HepG2 (cell line): ENCODE results near the gene KRT79. TPM values are rescaled to one million over a fixed set of nuclear protein-coding genes. Genes with fewer than 3 reads are reported as not detected.

Source experiments
- ARNTL ChIP-seq: sonication (generic); formaldehyde crosslinking; IDR thresholded peaks from 2 replicates; pipeline ENCODE4 v1.4.0; 2020; ENCODE audit warnings: mild to moderate bottlenecking, missing genetic modification reagents
- HOXA7 ChIP-seq: sonication (generic); formaldehyde crosslinking; IDR thresholded peaks from 2 replicates; pipeline ENCODE4 v1.8.1; 2022; ENCODE audit warnings: mild to moderate bottlenecking, missing genetic modification reagents, moderate library complexity
- MED8 ChIP-seq: sonication (generic); formaldehyde crosslinking; IDR thresholded peaks from 2 replicates; pipeline ENCODE4 v1.8.1; 2023; ENCODE audit warnings: mild to moderate bottlenecking, missing genetic modification reagents; ENCODE audit not compliant: insufficient replicate concordance
- NCOR1 ChIP-seq: fragments of 200-600 bp; sonication (generic); IDR thresholded peaks from 2 replicates; pipeline ENCODE4 v1.7.0; 2017; ENCODE audit warnings: antibody characterized with exemption, low read length, borderline replicate concordance
- PRMT3 ChIP-seq: sonication (generic); formaldehyde crosslinking; IDR thresholded peaks from 2 replicates; pipeline ENCODE4 v1.8.1; 2022; ENCODE audit warnings: low read depth, mild to moderate bottlenecking, moderate library complexity, missing genetic modification reagents, borderline replicate concordance
- RFXANK ChIP-seq: IDR thresholded peaks from 2 replicates; pipeline ENCODE4 v1.6.1; 2016
- SIX4 ChIP-seq: sonication (generic); formaldehyde crosslinking; IDR thresholded peaks from 2 replicates; pipeline ENCODE4 v1.4.0; 2020; ENCODE audit warnings: missing genetic modification reagents
- TBL1XR1 ChIP-seq: fragments of 150-350 bp; IDR thresholded peaks from 2 replicates; pipeline ENCODE4 v1.6.1; 2014; ENCODE audit warnings: borderline replicate concordance, low read length; ENCODE audit not compliant: partially characterized antibody
- TCF7 ChIP-seq: sonication (generic); IDR thresholded peaks from 2 replicates; pipeline ENCODE4 v1.6.1; 2016; ENCODE audit warnings: antibody characterized with exemption, low read depth
- XRCC5 ChIP-seq: fragments of 200-400 bp; formaldehyde crosslinking; optimal IDR thresholded peaks from 2 replicates; pipeline ENCODE3; 2017; ENCODE audit warnings: mild to moderate bottlenecking, low read length
- ZNF550 ChIP-seq: sonication (generic); formaldehyde crosslinking; IDR thresholded peaks from 2 replicates; pipeline ENCODE4 v1.4.0; 2020; ENCODE audit warnings: mild to moderate bottlenecking, missing genetic modification reagents, borderline replicate concordance
- polyA plus RNA-seq, 8 experiments: library from polyadenylated mRNA; depleted of rRNA in 3 of 8; stranded (reverse) in 7 of 8; unstranded in 1 of 8; fragments of >200 nt; fragmentation: Illumina TruSeq in 4 of 8; extraction: Trizol in 4 of 8; gene quantifications; 2 replicates each; pipeline versions ENCODE4 v1.2.1 to v1.2.3, GENCODE V29; 2011 to 2016; ENCODE audit warnings: low read depth in 4 of 8, missing spikeins in 1 of 8, mixed read lengths in 1 of 8; ENCODE audit not compliant: insufficient read depth in 1 of 8
- total RNA-seq, 5 experiments: library from RNA; depleted of rRNA; stranded (reverse); fragments of >200 nt; fragmentation: Illumina TruSeq; extraction: Trizol; gene quantifications; 2 replicates each; pipeline ENCODE4 v1.2.3, GENCODE V29; 2016; ENCODE audit warnings: low read depth in 1 of 5
- TF ChIP-seq, protein P1 (sequence below): sonication (generic); formaldehyde crosslinking; IDR thresholded peaks from 2 replicates; pipeline ENCODE4 v1.5.0; 2020; ENCODE audit warnings: missing genetic modification reagents
- TF ChIP-seq, protein P2 (sequence below): sonication (generic); formaldehyde crosslinking; IDR thresholded peaks from 2 replicates; pipeline ENCODE4 v1.4.0; 2020; ENCODE audit warnings: missing genetic modification reagents, borderline replicate concordance
- TF ChIP-seq, protein P3 (sequence below): sonication (generic); formaldehyde crosslinking; IDR thresholded peaks from 2 replicates; pipeline ENCODE4 v1.4.0; 2020; ENCODE audit warnings: low read depth, missing genetic modification reagents
- TF ChIP-seq, protein P4 (sequence below): sonication (generic); formaldehyde crosslinking; conservative IDR thresholded peaks from 2 replicates; pipeline ENCODE4 v1.4.0; 2020; ENCODE audit warnings: missing genetic modification reagents
- TF ChIP-seq, protein P5 (sequence below): sonication (generic); formaldehyde crosslinking; IDR thresholded peaks from 2 replicates; pipeline ENCODE4 v1.9.0; 2021; ENCODE audit warnings: missing genetic modification reagents, borderline replicate concordance
- TF ChIP-seq, protein P6 (sequence below): sonication (generic); formaldehyde crosslinking; IDR thresholded peaks from 2 replicates; pipeline ENCODE4 v1.4.0; 2020; ENCODE audit warnings: missing genetic modification reagents, low read depth, mild to moderate bottlenecking, borderline replicate concordance

KRT79 gene
- total and polyA plus RNA-seq, 2 of the 13 experiments (the other 11 are each of a cell fraction or from before 2014, with no cell fraction given), result 0.09 TPM; not detected in 1

DNA sequence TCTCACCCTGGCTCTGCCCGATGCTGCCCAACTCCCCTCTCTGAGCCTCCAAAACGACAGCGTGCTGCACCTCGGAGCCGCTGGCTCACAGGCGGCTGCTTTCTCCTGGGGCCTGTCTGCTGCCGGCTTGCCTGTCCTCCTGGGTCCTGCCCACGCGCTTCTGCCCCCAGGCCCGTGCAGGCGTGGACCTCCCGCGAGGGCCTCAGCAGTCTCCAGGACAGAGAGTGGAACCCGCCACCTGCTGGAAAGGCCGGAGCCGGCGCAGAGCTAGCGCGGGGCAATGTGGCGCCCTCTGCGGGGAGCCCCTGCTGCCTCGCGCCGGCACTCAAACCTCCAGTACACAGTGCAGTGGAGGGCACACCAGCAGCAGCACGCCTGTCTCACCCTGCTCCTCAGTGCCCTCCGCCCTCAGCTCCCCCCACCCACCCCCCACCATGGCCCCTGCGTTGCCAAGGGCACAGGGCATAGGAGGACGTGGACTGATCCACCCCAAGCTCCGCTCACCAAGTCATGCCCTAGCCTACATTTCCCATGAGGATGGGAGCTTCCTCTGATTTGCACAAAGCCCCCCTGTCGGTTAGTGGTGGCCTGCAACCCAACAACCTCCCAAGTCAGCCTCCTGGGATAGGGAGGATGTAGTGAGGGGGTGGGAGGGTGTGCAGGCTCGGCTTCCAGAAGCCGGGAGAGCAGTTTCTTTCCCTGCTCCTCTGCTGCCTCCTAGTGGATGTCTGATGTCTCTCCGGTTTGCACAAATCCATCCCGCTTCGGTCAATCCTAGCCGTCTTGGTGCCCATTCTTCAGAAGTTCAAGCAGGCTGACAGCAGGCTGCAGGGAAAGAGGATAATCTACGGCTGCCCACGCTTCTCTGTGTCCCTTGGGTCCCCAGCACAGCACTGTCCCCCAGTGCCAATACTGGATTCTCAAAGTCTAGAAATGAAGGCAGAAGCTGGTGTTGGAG is 45.6 kb upstream of the KRT79 start (continued):
- TF ChIP-seq, protein P1, sequence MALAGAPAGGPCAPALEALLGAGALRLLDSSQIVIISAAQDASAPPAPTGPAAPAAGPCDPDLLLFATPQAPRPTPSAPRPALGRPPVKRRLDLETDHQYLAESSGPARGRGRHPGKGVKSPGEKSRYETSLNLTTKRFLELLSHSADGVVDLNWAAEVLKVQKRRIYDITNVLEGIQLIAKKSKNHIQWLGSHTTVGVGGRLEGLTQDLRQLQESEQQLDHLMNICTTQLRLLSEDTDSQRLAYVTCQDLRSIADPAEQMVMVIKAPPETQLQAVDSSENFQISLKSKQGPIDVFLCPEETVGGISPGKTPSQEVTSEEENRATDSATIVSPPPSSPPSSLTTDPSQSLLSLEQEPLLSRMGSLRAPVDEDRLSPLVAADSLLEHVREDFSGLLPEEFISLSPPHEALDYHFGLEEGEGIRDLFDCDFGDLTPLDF, result no peak
- TF ChIP-seq TBL1XR1, result no peak
- TF ChIP-seq XRCC5, result peak; percentile 55
- no peak for TF ChIP-seq MED8 (CRISPR knock-in tag)
- no peak for TF ChIP-seq ZNF550 (CRISPR knock-in tag)
- TF ChIP-seq, protein P2, sequence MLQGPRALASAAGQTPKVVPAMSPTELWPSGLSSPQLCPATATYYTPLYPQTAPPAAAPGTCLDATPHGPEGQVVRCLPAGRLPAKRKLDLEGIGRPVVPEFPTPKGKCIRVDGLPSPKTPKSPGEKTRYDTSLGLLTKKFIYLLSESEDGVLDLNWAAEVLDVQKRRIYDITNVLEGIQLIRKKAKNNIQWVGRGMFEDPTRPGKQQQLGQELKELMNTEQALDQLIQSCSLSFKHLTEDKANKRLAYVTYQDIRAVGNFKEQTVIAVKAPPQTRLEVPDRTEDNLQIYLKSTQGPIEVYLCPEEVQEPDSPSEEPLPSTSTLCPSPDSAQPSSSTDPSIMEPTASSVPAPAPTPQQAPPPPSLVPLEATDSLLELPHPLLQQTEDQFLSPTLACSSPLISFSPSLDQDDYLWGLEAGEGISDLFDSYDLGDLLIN (CRISPR knock-in tag), result no peak
- TF ChIP-seq, protein P3, sequence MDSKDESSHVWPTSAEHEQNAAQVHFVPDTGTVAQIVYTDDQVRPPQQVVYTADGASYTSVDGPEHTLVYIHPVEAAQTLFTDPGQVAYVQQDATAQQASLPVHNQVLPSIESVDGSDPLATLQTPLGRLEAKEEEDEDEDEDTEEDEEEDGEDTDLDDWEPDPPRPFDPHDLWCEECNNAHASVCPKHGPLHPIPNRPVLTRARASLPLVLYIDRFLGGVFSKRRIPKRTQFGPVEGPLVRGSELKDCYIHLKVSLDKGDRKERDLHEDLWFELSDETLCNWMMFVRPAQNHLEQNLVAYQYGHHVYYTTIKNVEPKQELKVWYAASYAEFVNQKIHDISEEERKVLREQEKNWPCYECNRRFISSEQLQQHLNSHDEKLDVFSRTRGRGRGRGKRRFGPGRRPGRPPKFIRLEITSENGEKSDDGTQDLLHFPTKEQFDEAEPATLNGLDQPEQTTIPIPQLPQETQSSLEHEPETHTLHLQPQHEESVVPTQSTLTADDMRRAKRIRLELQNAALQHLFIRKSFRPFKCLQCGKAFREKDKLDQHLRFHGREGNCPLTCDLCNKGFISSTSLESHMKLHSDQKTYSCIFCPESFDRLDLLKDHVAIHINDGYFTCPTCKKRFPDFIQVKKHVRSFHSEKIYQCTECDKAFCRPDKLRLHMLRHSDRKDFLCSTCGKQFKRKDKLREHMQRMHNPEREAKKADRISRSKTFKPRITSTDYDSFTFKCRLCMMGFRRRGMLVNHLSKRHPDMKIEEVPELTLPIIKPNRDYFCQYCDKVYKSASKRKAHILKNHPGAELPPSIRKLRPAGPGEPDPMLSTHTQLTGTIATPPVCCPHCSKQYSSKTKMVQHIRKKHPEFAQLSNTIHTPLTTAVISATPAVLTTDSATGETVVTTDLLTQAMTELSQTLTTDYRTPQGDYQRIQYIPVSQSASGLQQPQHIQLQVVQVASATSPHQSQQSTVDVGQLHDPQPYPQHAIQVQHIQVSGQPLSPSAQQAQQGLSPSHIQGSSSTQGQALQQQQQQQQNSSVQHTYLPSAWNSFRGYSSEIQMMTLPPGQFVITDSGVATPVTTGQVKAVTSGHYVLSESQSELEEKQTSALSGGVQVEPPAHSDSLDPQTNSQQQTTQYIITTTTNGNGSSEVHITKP (CRISPR knock-in tag), result no peak
- TF ChIP-seq PRMT3 (CRISPR knock-in tag), result no peak
- no peak for TF ChIP-seq RFXANK (CRISPR knock-in tag)
- TF ChIP-seq, protein P4, sequence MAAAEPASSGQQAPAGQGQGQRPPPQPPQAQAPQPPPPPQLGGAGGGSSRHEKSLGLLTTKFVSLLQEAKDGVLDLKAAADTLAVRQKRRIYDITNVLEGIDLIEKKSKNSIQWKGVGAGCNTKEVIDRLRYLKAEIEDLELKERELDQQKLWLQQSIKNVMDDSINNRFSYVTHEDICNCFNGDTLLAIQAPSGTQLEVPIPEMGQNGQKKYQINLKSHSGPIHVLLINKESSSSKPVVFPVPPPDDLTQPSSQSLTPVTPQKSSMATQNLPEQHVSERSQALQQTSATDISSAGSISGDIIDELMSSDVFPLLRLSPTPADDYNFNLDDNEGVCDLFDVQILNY (CRISPR knock-in tag), result no peak
- TF ChIP-seq, protein P5, sequence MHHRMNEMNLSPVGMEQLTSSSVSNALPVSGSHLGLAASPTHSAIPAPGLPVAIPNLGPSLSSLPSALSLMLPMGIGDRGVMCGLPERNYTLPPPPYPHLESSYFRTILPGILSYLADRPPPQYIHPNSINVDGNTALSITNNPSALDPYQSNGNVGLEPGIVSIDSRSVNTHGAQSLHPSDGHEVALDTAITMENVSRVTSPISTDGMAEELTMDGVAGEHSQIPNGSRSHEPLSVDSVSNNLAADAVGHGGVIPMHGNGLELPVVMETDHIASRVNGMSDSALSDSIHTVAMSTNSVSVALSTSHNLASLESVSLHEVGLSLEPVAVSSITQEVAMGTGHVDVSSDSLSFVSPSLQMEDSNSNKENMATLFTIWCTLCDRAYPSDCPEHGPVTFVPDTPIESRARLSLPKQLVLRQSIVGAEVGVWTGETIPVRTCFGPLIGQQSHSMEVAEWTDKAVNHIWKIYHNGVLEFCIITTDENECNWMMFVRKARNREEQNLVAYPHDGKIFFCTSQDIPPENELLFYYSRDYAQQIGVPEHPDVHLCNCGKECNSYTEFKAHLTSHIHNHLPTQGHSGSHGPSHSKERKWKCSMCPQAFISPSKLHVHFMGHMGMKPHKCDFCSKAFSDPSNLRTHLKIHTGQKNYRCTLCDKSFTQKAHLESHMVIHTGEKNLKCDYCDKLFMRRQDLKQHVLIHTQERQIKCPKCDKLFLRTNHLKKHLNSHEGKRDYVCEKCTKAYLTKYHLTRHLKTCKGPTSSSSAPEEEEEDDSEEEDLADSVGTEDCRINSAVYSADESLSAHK (CRISPR knock-in tag), result no peak
- no peak for TF ChIP-seq SIX4 (CRISPR knock-in tag)
- TF ChIP-seq TCF7, result no peak
- no peak for TF ChIP-seq ARNTL
- no peak for TF ChIP-seq HOXA7 (CRISPR knock-in tag)
- TF ChIP-seq NCOR1, result no peak
- TF ChIP-seq, protein P6, sequence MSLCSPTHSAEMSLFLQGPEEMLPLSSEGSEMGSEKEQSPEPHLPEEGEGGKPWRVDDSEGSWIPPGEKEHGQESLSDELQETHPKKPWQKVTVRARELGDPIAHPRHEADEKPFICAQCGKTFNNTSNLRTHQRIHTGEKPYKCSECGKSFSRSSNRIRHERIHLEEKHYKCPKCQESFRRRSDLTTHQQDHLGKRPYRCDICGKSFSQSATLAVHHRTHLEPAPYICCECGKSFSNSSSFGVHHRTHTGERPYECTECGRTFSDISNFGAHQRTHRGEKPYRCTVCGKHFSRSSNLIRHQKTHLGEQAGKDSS (CRISPR knock-in tag), result peak; percentile 73; the same call in 1 of the 2 replicates
